ENCODE data around the gene ZNF789. TPM values are rescaled to one million over a fixed set of nuclear protein-coding genes. Genes with fewer than 3 reads are reported as not detected.

The ZNF789 gene
- total RNA-seq, 4 donors from 2014 or later, result 23.8 to 44.8 (median 36.8) TPM

- Histone ChIP-seq H3K27ac (no peak overlapping the region), H3K4me3 (no peak overlapping the region), H3K9me3 (peaks cover 0 to 23% (median 7%) of the 10 kb centered on the region in 4 donors), H3K36me3 (peaks cover 0 to 55% (median 3%) of the 10 kb centered on the region in 3 donors), H3K27me3 (no peaks in the 10 kb centered on the region), H3K4me1 (no peaks in the 10 kb centered on the region)
- no peak for DNase-seq
- TF ChIP-seq POLR2A (IDR thresholded peaks at IDR 0.05), result no peak
- no peak for TF ChIP-seq CTCF (IDR thresholded peaks at IDR 0.05)
Observed at GRCh38 chr7:99490878-99491277, 18.2 kb downstream of the ZNF789 start.

GRCh38 chr7:99493823-99494222, 21.1 kb downstream of the ZNF789 start:
- H3K4me1 ChIP-seq, result peaks cover 2 to 18% (median 10%) of the 10 kb centered on the region in 4 donors
- no peak for DNase-seq
- H3K27ac ChIP-seq, result no peak overlapping the region
- no peak for TF ChIP-seq POLR2A (IDR thresholded peaks at IDR 0.05)
- no peak for TF ChIP-seq CTCF (IDR thresholded peaks at IDR 0.05)
- H3K27me3 ChIP-seq, result no peaks in the 10 kb centered on the region
- H3K9me3 ChIP-seq, result peaks cover 0 to 23% (median 7%) of the 10 kb centered on the region in 4 donors
- H3K36me3 ChIP-seq, result peaks cover 0 to 53% (median 3%) of the 10 kb centered on the region in 3 donors
- H3K4me3 ChIP-seq, result no peak overlapping the region

GRCh38 chr7:99497766-99498545, 25.3 kb downstream of the ZNF789 start:
- DNase-seq, result no peak
- Histone ChIP-seq H3K9me3 (peaks cover 0 to 23% (median 7%) of the 10 kb centered on the region in 4 donors), H3K27me3 (no peaks in the 10 kb centered on the region), H3K4me3 (peak overlapping the region; percentile 73 to 98 (median 86)), H3K4me1 (peaks cover 2 to 26% (median 13%) of the 10 kb centered on the region in 4 donors), H3K36me3 (peaks cover 0 to 38% (median 3%) of the 10 kb centered on the region in 3 donors), H3K27ac (peak overlapping the region in 1 of 4 donors; percentile 98)
- TF ChIP-seq CTCF (IDR thresholded peaks at IDR 0.05) (no peak), POLR2A (IDR thresholded peaks at IDR 0.05) (no peak)

- peak overlapping the region in 3 of 4 donors; percentile 97 to 99 (median 98) for H3K27ac ChIP-seq
- H3K9me3 ChIP-seq, result peaks cover 0 to 17% (median 4%) of the 10 kb centered on the region in 4 donors
- peaks cover 2 to 26% (median 13%) of the 10 kb centered on the region in 4 donors for H3K4me1 ChIP-seq
- no peaks in the 10 kb centered on the region for H3K27me3 ChIP-seq
- H3K4me3 ChIP-seq, result peak overlapping the region; percentile 73 to 98 (median 86)
- TF ChIP-seq CTCF (IDR thresholded peaks at IDR 0.05), result no peak
- TF ChIP-seq POLR2A (IDR thresholded peaks at IDR 0.05), result no peak
- H3K36me3 ChIP-seq, result peaks cover 0 to 32% (median 3%) of the 10 kb centered on the region in 3 donors
- no peak for DNase-seq
Observed at GRCh38 chr7:99498546-99498944, 25.9 kb downstream of the ZNF789 start.

GRCh38 chr7:99499371-99499720, 26.7 kb downstream of the ZNF789 start:
- Histone ChIP-seq H3K27me3 (no peaks in the 10 kb centered on the region), H3K4me1 (peaks cover 2 to 26% (median 13%) of the 10 kb centered on the region in 4 donors), H3K27ac (peak overlapping the region; percentile 93 to 99 (median 98)), H3K9me3 (peaks cover 0 to 9% (median under 1%) of the 10 kb centered on the region in 4 donors), H3K36me3 (peaks cover 0 to 24% (median 0%) of the 10 kb centered on the region in 3 donors), H3K4me3 (peak overlapping the region; percentile 73 to 98 (median 86))
- TF ChIP-seq POLR2A (IDR thresholded peaks at IDR 0.05), result no peak
- no peak for TF ChIP-seq CTCF (IDR thresholded peaks at IDR 0.05)
- no peak for DNase-seq

All from Peyer's patch (tissue), 4 donors.